NCI-H1105 (cell line): ENCODE measurements around the gene PIEZO2.
"Not testable (repeated sequence)": the region's sequence is repeated elsewhere in the genome, so short reads cannot be mapped to it uniquely, and the experiment has no call there.

Source experiments
- DNase-seq: peaks from one replicate; lab custom pipeline; 2025; lab: John Stamatoyannopoulos, UW

PIEZO2 gene

GRCh38 chr18:11149441-11150270 lies at the start of gene PIEZO2:
Gene PIEZO2 (minus strand): TSS chr18:11149569. CDS start chr18:11148588, 981 bp downstream.
- DNase-seq = peak; percentile 41

DNA sequence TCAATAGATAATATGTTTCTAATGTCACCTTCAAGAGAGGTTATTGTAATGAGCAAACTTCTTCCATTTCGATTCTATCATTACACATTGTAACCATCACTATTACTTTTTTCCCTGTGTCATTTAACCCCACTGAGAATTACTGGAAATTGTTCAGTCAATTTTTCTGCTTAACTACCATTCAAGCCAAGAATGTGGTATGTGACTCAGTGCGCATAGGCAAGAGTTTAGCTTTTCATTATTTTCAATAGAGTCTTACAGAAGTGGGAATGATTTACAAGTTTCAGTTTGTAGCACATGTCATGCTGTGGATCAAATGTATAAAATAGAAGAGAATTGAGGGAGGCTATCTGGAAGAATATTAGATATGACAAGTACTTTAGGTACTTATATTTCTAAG lies 34.3 kb upstream of the PIEZO2 start:
- DNase-seq = no peak

- not testable (repeated sequence) for DNase-seq
Observed at GRCh38 chr18:11181629-11182028, 32.3 kb upstream of the PIEZO2 start.

DNA sequence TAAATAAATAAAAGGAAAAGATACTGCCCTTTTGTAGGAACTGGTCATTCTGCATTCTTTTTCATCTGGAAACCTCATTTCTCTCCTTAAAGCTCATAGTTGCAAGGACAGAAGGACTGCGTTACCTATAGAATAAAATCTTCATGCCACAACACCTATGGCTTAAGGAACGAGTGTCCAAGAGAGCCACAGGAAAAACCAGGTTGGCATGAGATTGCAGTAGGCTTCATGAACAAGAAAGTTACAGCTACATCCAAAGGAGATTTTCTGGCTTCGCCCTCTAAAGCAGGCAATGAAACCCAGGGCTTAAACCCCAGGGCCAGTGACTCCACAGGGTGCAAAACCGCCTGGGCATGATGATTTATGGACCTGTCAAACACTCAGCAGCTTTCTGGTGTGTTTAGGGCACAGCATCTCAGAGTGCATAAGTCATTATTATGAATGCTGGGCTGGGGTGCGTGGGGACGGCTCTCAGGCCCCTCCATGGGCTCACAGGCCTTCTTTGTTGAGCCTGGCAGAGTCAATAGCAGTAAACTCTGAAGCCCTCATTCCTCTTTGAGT lies 30.7 kb upstream of the PIEZO2 start:
- no peak for DNase-seq

DNA sequence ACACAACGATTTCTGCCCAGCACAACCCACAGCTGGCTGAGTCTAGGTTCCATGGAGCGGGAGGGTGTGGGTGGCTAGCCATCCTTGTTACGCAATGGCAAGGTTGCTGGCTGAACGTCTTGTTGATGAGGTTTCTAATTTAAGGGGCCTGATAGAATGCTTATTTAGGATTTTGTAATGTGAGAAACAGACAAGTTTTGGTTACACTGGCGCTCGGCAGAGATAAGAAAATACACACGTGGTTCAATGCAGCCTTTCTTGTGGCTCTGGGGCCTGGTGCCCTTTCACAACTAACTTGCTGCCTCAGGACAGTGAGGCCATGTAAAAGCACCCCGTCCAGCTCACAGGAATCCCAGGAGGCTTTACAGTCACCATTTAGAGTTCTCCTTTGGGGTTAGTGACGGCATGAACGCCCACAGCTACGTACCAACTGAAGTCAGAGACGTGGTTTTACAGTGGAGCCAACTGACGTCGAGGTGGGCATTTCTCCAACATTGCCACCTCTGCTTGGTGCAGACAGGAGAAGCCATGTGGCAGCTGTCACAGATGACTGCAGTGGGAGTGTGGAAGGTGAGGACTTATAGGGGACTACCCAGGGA lies 29.7 kb upstream of the PIEZO2 start:
- DNase-seq = no peak

- no peak for DNase-seq
Observed at GRCh38 chr18:11177382-11177781, 28.0 kb upstream of the PIEZO2 start.

GRCh38 chr18:11176481-11176881 lies 27.1 kb upstream of the PIEZO2 start:
- no peak for DNase-seq

DNA sequence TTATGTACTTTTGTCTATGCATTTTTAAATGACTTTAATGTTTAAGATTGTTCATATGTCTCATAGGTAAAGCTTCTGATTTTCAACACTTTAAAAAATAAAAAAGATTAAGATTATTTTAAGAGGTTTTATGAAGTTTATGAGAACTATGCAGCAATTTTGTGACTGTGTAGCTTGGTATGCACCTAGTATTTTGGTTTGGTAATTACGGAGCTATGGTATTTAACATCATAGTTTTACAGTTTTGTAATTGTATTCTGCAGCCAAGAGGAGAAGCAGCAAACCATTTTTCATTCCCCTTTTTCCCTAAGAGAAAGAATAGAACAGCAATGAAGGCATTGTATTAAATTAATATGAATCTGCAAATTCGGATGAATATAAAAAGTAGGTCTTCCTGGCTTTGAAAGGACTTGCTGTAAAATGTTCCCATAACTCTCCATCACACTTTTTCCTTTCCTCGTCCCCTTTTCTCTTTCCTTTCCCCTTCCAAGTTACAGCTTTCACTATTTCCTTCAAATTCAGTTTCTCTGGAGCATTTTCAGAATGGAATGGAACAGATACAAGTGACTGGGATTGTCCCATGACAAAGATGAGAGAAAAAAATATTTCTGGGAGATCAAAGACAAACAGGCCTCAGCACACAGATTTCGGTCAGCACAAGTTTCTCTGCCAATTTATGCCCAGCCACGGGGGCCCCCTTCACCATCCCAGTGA lies 26.1 kb upstream of the PIEZO2 start:
- no peak for DNase-seq

GRCh38 chr18:11174179-11174578 lies 24.8 kb upstream of the PIEZO2 start:
- DNase-seq = not testable (repeated sequence)

GRCh38 chr18:11167778-11168177 lies 18.4 kb upstream of the PIEZO2 start:
- no peak for DNase-seq

- DNase-seq = no peak
Observed at GRCh38 chr18:11165952-11166351, 16.6 kb upstream of the PIEZO2 start.

DNA sequence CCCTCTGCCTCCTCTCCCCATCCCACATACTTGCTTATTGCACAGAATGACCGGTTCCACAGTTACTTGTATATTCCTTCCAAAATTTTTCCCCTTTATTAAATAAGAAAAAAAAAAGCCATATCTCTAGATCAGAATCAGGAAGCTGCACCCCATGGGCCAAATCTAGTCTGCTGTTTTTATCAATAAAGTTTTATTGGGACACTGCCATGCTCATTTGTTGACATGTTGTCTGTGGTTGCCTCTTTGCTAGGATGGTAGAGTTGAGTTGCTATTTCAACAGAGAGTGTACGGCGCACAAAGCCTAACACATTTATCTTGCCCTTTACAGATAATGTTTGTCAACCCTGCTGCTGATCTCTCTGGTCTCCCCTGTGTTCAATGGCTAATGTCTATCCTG lies 15.8 kb upstream of the PIEZO2 start:
- no peak for DNase-seq

GRCh38 chr18:11163665-11164064 lies 14.3 kb upstream of the PIEZO2 start:
- DNase-seq = no peak

DNA sequence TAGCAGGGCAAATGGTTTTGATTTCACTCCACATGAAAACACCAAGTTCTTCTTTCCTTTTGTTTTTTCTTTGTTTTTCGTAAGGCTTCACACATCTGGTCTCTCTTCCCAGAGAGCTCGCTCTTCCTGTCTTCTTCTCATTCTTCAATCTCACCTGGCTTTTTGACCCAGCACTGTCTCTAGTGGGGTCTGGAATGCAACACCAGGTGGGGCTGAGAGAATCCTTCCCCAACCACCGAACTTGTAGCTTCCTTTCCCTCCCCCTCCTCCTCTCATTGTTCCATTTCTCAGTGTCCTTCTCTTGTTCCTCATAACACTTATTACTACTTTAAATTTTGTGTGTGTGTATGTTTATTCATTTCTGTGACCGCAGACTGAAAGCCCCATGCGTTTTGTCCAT lies 13.5 kb upstream of the PIEZO2 start:
- no peak for DNase-seq

GRCh38 chr18:11162462-11162861 lies 13.1 kb upstream of the PIEZO2 start:
- no peak for DNase-seq

GRCh38 chr18:11160313-11160712 lies 10.9 kb upstream of the PIEZO2 start:
- no peak for DNase-seq

DNA sequence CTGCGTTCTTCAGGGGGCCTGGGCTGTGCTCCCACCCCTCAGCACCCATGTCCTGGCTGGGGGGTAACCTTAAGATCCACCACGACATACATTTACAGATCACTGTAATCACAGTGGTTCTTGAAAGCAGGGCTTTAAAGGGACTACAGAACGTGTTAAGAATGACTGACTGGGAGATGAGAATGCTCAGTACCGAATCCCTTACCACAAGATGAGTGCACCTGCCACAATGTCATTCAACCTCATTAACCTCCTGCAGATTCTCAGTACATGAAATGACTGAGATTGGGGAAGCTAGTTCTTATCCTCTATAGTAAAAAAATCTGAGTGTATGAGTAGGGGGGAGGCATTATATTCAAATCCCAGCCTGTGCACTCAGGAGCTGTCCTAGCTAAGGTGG lies 10.5 kb upstream of the PIEZO2 start:
- DNase-seq = no peak

- no peak for DNase-seq
Observed at GRCh38 chr18:11156978-11157377, 7.6 kb upstream of the PIEZO2 start.

GRCh38 chr18:11155034-11155759 lies 5.8 kb upstream of the PIEZO2 start:
- no peak for DNase-seq

DNA sequence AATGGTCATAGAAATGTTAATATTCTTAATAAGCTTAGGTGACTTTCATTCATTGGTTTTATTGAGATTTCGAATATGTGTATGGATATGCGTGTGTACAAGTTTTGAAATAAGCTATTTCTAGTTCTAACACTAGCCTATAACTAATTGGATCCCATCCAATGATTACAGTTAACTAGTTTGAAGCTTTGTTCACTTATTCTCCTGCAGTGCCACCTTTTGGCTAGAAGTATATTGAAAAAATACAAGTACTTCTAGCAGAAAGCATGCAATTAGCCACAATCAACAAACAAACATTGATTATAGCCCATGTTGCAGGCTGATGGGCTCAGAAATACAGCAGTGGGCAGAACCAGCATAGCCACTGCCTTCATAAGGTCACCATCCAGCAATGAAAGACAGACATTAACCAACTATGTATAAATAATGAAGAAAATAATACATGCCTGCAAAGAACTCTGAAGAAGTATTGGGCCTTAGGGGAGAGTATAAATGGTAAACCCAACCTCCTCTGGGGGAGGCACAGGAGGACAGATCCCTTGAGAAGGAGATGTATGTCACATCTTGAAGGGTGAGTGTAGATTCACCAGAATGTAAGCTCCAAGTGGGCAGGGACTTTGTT lies 5.1 kb upstream of the PIEZO2 start:
- DNase-seq = peak; percentile 57

DNA sequence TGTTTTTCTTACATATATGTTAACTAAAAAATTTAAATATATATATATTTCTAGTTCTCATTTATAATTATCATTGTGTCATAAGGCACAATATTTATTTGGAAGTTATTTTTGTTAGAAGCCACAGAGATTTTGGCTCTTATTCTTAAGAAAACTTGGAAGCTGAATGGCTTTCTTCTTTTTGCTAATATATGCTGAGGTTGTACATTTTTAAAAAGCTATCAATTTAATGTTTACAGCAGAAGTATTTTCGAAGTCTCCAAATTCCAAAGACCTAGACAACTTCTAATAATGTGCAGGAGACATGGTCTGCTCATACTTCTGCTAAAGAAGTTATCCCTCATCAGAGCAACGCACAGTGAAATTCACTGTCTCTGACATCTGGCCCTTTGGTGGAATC lies 3.7 kb upstream of the PIEZO2 start:
- DNase-seq = no peak

GRCh38 chr18:11150271-11150615 lies 874 bp upstream of the PIEZO2 start:
- DNase-seq = no peak
